ENCODE measurements around the gene S100A2.

The S100A2 gene

DNA sequence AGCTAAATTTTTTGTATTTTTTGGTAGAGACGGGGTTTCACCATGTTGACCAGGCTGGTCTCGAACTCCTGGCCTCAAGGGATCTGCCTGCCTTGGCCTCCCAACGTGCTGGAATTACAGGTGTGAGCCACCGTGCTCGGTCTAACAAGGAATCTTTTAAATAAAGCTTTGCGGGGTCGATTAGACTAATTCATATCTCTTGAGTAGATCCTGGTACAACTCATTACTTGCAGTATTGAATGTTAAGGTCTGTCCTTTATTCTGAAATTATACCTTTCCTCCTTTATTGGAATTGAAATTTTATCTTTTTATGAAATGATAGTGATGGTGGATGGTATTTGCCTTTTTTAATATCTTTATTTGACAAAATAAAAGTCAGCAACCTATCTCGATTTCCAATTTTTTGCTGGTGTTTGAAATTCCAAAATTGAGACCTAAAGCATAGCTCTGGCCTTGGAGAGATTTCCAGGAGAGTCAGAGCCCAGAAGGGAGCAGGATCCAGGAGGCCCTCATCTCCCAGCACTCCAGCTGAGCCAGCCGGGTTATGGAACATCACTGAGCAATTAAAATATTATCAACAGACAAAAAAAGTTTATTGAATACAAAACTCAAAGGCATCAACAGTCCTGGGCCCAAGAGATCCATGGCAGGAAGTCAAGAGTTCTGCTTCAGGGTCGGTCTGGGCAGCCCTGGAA is 4.7 kb downstream of the S100A2 start:
- POLR2A ChIA-PET = interaction anchor here (1.3 kb wide), 1 partner anchor 26 kb away, joined by 4 read pairs; the partner anchor contains the start of gene S100A6
- no peak for DNase-seq (ENCODE audit: low read depth, low spot score)
- H3K4me3 ChIP-seq (ENCODE audit: low read depth, low read length) = no peak overlapping the region
- TF ChIP-seq, protein P1, sequence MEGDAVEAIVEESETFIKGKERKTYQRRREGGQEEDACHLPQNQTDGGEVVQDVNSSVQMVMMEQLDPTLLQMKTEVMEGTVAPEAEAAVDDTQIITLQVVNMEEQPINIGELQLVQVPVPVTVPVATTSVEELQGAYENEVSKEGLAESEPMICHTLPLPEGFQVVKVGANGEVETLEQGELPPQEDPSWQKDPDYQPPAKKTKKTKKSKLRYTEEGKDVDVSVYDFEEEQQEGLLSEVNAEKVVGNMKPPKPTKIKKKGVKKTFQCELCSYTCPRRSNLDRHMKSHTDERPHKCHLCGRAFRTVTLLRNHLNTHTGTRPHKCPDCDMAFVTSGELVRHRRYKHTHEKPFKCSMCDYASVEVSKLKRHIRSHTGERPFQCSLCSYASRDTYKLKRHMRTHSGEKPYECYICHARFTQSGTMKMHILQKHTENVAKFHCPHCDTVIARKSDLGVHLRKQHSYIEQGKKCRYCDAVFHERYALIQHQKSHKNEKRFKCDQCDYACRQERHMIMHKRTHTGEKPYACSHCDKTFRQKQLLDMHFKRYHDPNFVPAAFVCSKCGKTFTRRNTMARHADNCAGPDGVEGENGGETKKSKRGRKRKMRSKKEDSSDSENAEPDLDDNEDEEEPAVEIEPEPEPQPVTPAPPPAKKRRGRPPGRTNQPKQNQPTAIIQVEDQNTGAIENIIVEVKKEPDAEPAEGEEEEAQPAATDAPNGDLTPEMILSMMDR (IDR thresholded peaks at IDR 0.05; ENCODE audit: insufficient read depth, low read length, missing control alignments) = no peak
- CTCF ChIA-PET = interaction anchor here (1.4 to 8.3 kb wide), 5 partner anchors 9 to 67 kb away, joined by 3 to 97 read pairs (median 25); partner anchors contain the start of genes S100A13, S100A3 and S100A6

DNA sequence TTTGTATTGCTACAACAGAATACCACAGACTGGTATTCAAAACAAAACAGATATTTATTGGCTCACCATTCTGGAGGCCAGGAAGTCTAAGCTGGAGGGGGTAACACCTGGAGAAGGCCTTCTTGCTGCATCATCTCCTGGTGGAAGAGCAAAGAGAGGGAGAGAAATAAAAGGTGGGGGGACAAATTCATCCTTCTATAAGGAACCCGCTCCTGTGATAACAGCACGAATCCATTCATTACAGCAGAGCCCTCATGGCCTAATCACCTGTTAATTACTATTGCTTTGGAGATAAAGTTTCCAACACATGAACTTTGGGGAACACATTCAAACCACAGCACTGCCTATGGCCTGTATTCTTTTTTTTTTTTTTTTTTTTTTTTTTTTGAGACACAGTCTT is 5.4 kb downstream of the S100A2 start:
- TF ChIP-seq, protein P1 (IDR thresholded peaks at IDR 0.05; ENCODE audit: insufficient read depth, low read length, missing control alignments) = no peak
- CTCF ChIA-PET = interaction anchor here (1.4 to 8.3 kb wide), 5 partner anchors 8 to 67 kb away, joined by 3 to 97 read pairs (median 25); partner anchors contain the start of genes S100A13, S100A3 and S100A6
- DNase-seq (ENCODE audit: low read depth, low spot score) = no peak
- no peak overlapping the region for H3K4me3 ChIP-seq (ENCODE audit: low read depth, low read length)
- POLR2A ChIA-PET = no interaction called here

DNA sequence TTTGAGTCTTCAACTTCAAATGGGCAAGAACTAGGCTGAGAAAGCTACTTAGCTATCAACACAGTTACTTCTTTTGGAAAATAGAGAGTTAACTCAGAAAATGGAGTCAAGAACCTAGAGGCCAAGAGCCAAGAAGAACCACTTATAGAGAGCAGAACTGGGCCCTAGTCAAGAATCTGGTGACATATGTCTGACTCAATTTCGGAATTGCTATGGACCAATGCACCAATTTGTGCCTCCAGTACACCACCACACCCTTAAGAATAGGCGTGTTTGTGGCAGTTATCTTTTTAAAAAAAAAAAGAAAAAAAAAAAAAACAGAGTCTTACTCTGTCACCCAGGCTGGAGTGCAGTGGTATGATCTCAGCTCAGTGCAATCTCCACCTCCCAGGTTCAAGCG is 7.8 kb downstream of the S100A2 start:
- TF ChIP-seq, protein P1 (IDR thresholded peaks at IDR 0.05; ENCODE audit: insufficient read depth, low read length, missing control alignments) = no peak
- H3K4me3 ChIP-seq (ENCODE audit: low read depth, low read length) = no peak overlapping the region
- CTCF ChIA-PET = interaction anchor here (1.1 to 2.4 kb wide), 4 partner anchors 15 to 47 kb away, joined by 3 to 9 read pairs (median 3); no protein-coding TSS in a partner anchor
- DNase-seq (ENCODE audit: low read depth, low spot score) = no peak
- POLR2A ChIA-PET = interaction anchor here (1.5 kb wide), 1 partner anchor 26 kb away, joined by 3 read pairs; no protein-coding TSS in a partner anchor

DNA sequence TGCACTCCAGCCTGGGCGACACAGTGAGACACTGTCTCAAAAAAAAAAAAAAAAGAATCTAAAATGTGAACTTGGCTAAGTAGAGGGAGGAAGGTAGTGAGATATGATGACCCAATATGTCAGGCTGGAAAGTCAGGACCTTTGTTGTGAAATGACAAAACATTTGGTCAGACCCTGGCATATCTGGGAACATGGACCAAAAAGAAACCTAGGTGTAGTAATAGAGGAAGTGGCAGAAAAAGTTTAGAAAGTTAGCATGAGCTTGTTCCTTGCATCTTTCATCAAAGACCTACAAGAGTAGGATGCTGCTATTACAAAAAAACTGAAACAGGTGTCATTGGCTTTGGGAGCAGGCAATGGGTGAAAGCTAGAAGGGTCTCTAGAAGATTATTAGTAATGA is 9.3 kb downstream of the S100A2 start:
- H3K4me3 ChIP-seq (ENCODE audit: low read depth, low read length) = no peak overlapping the region
- TF ChIP-seq, protein P1 (IDR thresholded peaks at IDR 0.05; ENCODE audit: insufficient read depth, low read length, missing control alignments) = no peak
- no peak for DNase-seq (ENCODE audit: low read depth, low spot score)
- ChIA-PET CTCF (interaction anchor here (1.0 to 2.4 kb wide), 3 partner anchors 11 to 23 kb away, joined by 3 to 9 read pairs (median 4); partner anchors contain the start of gene S100A4), POLR2A (interaction anchor here (1.5 kb wide), 1 partner anchor 24 kb away, joined by 3 read pairs; no protein-coding TSS in a partner anchor)

DNA sequence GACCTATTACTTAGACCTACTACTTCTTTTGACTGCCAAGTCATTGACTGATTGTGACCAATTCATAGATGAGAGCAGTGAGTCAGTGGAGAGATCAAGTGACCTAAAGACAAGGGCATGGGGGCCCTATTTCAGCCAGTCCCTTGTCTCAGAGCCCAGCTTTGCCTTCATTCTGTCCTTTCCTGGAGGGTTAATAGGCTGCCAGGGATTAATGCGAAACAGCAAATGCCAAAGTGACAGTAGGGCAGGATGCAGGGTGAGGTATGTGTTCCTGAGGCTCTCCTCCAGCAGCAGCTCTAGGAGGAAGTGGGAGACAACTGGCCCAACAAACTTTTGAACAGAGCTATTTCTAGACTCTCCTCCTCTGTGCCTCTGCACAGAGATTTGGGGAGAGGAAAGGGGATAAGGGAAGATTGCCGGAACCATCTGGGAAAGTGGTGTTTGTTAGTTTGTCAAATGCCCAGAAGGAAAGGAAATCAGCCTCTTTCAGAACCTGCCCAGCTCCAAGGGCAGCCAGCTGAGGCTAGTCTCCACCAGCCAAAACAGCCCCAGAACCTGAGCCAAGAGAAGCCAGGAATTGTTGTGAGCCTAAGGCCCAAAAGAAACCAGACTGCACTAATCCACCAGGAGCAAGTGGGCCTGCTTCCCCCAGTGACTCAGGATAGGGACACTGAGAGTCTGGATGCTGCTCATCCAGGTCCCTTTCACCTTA is 11.7 kb downstream of the S100A2 start:
- DNase-seq (ENCODE audit: low read depth, low spot score) = no peak
- TF ChIP-seq, protein P1 (IDR thresholded peaks at IDR 0.05; ENCODE audit: insufficient read depth, low read length, missing control alignments) = no peak
- H3K4me3 ChIP-seq (ENCODE audit: low read depth, low read length) = no peak overlapping the region
- ChIA-PET CTCF (interaction anchor here (0.6 to 9.1 kb wide), 5 partner anchors 10 to 25 kb away, joined by 3 to 92 read pairs (median 26); partner anchors contain the start of genes S100A2 and S100A6), POLR2A (interaction anchor here (0.8 to 1.4 kb wide), 4 partner anchors 12 to 73 kb away, joined by 3 to 4 read pairs (median 3); partner anchors contain the start of genes S100A13 and S100A6)
